ENCODE results near the gene AGK.

AGK gene

GRCh38 chr7:141700296-141700847, 149.2 kb downstream of the AGK start:
- Histone ChIP-seq H4K8ac (ENCODE audit: low read depth, low read length) (no peak overlapping the region), H2BK5ac (ENCODE audit: low read length) (no peak overlapping the region), H4K5ac (ENCODE audit: low read length) (no peak overlapping the region), H3K18ac (ENCODE audit: low read length) (no peak overlapping the region), H3K36me3 (ENCODE audit: control insufficient read depth, insufficient read depth, low read length) (no peaks in the 10 kb centered on the region), H3K4ac (ENCODE audit: low read depth, low read length) (no peak overlapping the region), H3K4me2 (ENCODE audit: low read length) (peak overlapping the region; percentile 72), H2AK5ac (ENCODE audit: low read length) (no peak overlapping the region), H3K4me1 (ENCODE audit: control insufficient read depth, low read depth, low read length) (peaks cover 8% of the 10 kb centered on the region), H2BK15ac (replicated peaks; ENCODE audit: low read depth) (no peak overlapping the region), H3K27ac (ENCODE audit: low read depth, low read length) (no peak overlapping the region), H3K4me3 (ENCODE audit: low read length) (no peak overlapping the region), H2BK120ac (ENCODE audit: low read depth, low read length) (no peak overlapping the region), H3K79me1 (ENCODE audit: low read length) (peaks cover 12% of the 10 kb centered on the region), H3K27me3 (ENCODE audit: insufficient read depth, low read length, poor library complexity) (no peaks in the 10 kb centered on the region), H3K79me2 (ENCODE audit: control insufficient read depth, insufficient read depth, low read length) (peaks cover 15% of the 10 kb centered on the region), H3K56ac (ENCODE audit: low read length) (peak overlapping the region; percentile 56), H3K9ac (ENCODE audit: low read length) (peak overlapping the region; percentile 60), H3K23ac (ENCODE audit: low read length) (no peak overlapping the region)
- DNase-seq, result no peak
- no CpG with 5 or more reads among the region's 5 CpGs for WGBS (ENCODE audit: extremely low coverage, insufficient coverage, low lambda C conversion rate)

GRCh38 chr7:141700848-141701371, 149.7 kb downstream of the AGK start:
- WGBS (ENCODE audit: extremely low coverage, insufficient coverage, low lambda C conversion rate), result no CpG with 5 or more reads among the region's 20 CpGs
- H3K4me1 ChIP-seq (ENCODE audit: control insufficient read depth, low read depth, low read length), result peaks cover 8% of the 10 kb centered on the region
- no peak overlapping the region for H2AK5ac ChIP-seq (ENCODE audit: low read length)
- H3K18ac ChIP-seq (ENCODE audit: low read length), result no peak overlapping the region
- H3K9ac ChIP-seq (ENCODE audit: low read length), result peak overlapping the region; percentile 60
- H2BK15ac ChIP-seq (replicated peaks; ENCODE audit: low read depth), result no peak overlapping the region
- DNase-seq, result peak; percentile 63
- H3K23ac ChIP-seq (ENCODE audit: low read length), result no peak overlapping the region
- no peak overlapping the region for H3K27ac ChIP-seq (ENCODE audit: low read depth, low read length)
- H3K56ac ChIP-seq (ENCODE audit: low read length), result peak overlapping the region; percentile 56
- H4K8ac ChIP-seq (ENCODE audit: low read depth, low read length), result no peak overlapping the region
- no peak overlapping the region for H4K5ac ChIP-seq (ENCODE audit: low read length)
- peak overlapping the region; percentile 49 for H3K4me3 ChIP-seq (ENCODE audit: low read length)
- H3K79me2 ChIP-seq (ENCODE audit: control insufficient read depth, insufficient read depth, low read length), result peaks cover 13% of the 10 kb centered on the region
- no peaks in the 10 kb centered on the region for H3K36me3 ChIP-seq (ENCODE audit: control insufficient read depth, insufficient read depth, low read length)
- H3K4me2 ChIP-seq (ENCODE audit: low read length), result peak overlapping the region; percentile 72
- H2BK5ac ChIP-seq (ENCODE audit: low read length), result no peak overlapping the region
- H3K27me3 ChIP-seq (ENCODE audit: insufficient read depth, low read length, poor library complexity), result no peaks in the 10 kb centered on the region
- H3K79me1 ChIP-seq (ENCODE audit: low read length), result peaks cover 8% of the 10 kb centered on the region
- H2BK120ac ChIP-seq (ENCODE audit: low read depth, low read length), result no peak overlapping the region
- no peak overlapping the region for H3K4ac ChIP-seq (ENCODE audit: low read depth, low read length)

- peak; percentile 76 for DNase-seq
- no peak overlapping the region for H2AK5ac ChIP-seq (ENCODE audit: low read length)
- H4K8ac ChIP-seq (ENCODE audit: low read depth, low read length), result no peak overlapping the region
- peaks cover 7% of the 10 kb centered on the region for H3K79me1 ChIP-seq (ENCODE audit: low read length)
- H3K9ac ChIP-seq (ENCODE audit: low read length), result peak overlapping the region; percentile 69
- peak overlapping the region; percentile 47 for H3K4me3 ChIP-seq (ENCODE audit: low read length)
- peak overlapping the region; percentile 62 for H3K4ac ChIP-seq (ENCODE audit: low read depth, low read length)
- H3K4me1 ChIP-seq (ENCODE audit: control insufficient read depth, low read depth, low read length), result peaks cover 8% of the 10 kb centered on the region
- H3K27ac ChIP-seq (ENCODE audit: low read depth, low read length), result peak overlapping the region; percentile 74
- peak overlapping the region; percentile 86 for H3K56ac ChIP-seq (ENCODE audit: low read length)
- H3K18ac ChIP-seq (ENCODE audit: low read length), result peak overlapping the region; percentile 99
- peak overlapping the region; percentile 97 for H2BK120ac ChIP-seq (ENCODE audit: low read depth, low read length)
- no peak overlapping the region for H2BK15ac ChIP-seq (replicated peaks; ENCODE audit: low read depth)
- no peaks in the 10 kb centered on the region for H3K27me3 ChIP-seq (ENCODE audit: insufficient read depth, low read length, poor library complexity)
- no peak overlapping the region for H3K23ac ChIP-seq (ENCODE audit: low read length)
- no peak overlapping the region for H2BK5ac ChIP-seq (ENCODE audit: low read length)
- no peaks in the 10 kb centered on the region for H3K36me3 ChIP-seq (ENCODE audit: control insufficient read depth, insufficient read depth, low read length)
- H4K5ac ChIP-seq (ENCODE audit: low read length), result no peak overlapping the region
- no CpG with 5 or more reads among the region's 59 CpGs for WGBS (ENCODE audit: extremely low coverage, insufficient coverage, low lambda C conversion rate)
- H3K4me2 ChIP-seq (ENCODE audit: low read length), result peak overlapping the region; percentile 29
- peaks cover 10% of the 10 kb centered on the region for H3K79me2 ChIP-seq (ENCODE audit: control insufficient read depth, insufficient read depth, low read length)
Measured at GRCh38 chr7:141701489-141702046, 150.4 kb downstream of the AGK start.

GRCh38 chr7:141702047-141702567, 150.9 kb downstream of the AGK start, which contains the start of gene DENND11:
Gene DENND11, minus strand, starts transcription at chr7:141702166. Its CDS starts 13 bp downstream, at chr7:141702153.
- peak within 1 kb of the TSS; percentile 74 for H3K27ac ChIP-seq (ENCODE audit: low read depth, low read length)

GRCh38 chr7:141702892-141703291, 151.7 kb downstream of the AGK start:
- Histone ChIP-seq H3K9ac (ENCODE audit: low read length) (no peak overlapping the region), H3K79me1 (ENCODE audit: low read length) (peaks cover 3% of the 10 kb centered on the region), H3K56ac (ENCODE audit: low read length) (no peak overlapping the region), H3K18ac (ENCODE audit: low read length) (no peak overlapping the region), H3K4me1 (ENCODE audit: control insufficient read depth, low read depth, low read length) (peaks cover 4% of the 10 kb centered on the region), H3K27ac (ENCODE audit: low read depth, low read length) (no peak overlapping the region), H3K4me2 (ENCODE audit: low read length) (no peak overlapping the region), H4K8ac (ENCODE audit: low read depth, low read length) (no peak overlapping the region), H3K4ac (ENCODE audit: low read depth, low read length) (no peak overlapping the region), H3K27me3 (ENCODE audit: insufficient read depth, low read length, poor library complexity) (no peaks in the 10 kb centered on the region), H2BK120ac (ENCODE audit: low read depth, low read length) (no peak overlapping the region), H3K4me3 (ENCODE audit: low read length) (no peak overlapping the region), H3K79me2 (ENCODE audit: control insufficient read depth, insufficient read depth, low read length) (peaks cover 3% of the 10 kb centered on the region), H2AK5ac (ENCODE audit: low read length) (no peak overlapping the region), H2BK15ac (replicated peaks; ENCODE audit: low read depth) (no peak overlapping the region), H3K23ac (ENCODE audit: low read length) (no peak overlapping the region), H2BK5ac (ENCODE audit: low read length) (no peak overlapping the region), H3K36me3 (ENCODE audit: control insufficient read depth, insufficient read depth, low read length) (no peaks in the 10 kb centered on the region), H4K5ac (ENCODE audit: low read length) (no peak overlapping the region)
- no peak for DNase-seq
- no CpG with 5 or more reads among the region's 4 CpGs for WGBS (ENCODE audit: extremely low coverage, insufficient coverage, low lambda C conversion rate)

More at GRCh38 chr7:141702047-141702567, 150.9 kb downstream of the AGK start, which contains the start of gene DENND11:
- no peak within 1 kb of the TSS for H2BK5ac ChIP-seq (ENCODE audit: low read length)
- H3K79me2 ChIP-seq (ENCODE audit: control insufficient read depth, insufficient read depth, low read length), result peaks cover 6% of the 10 kb centered on the region
- no peak within 1 kb of the TSS for H2AK5ac ChIP-seq (ENCODE audit: low read length)
- H3K4me1 ChIP-seq (ENCODE audit: control insufficient read depth, low read depth, low read length), result peaks cover 8% of the 10 kb centered on the region
- no CpG with 5 or more reads among the region's 62 CpGs for WGBS (ENCODE audit: extremely low coverage, insufficient coverage, low lambda C conversion rate)
- H3K18ac ChIP-seq (ENCODE audit: low read length), result peak within 1 kb of the TSS; percentile 99
- H3K27me3 ChIP-seq (ENCODE audit: insufficient read depth, low read length, poor library complexity), result no peaks in the 10 kb centered on the region
- no peak within 1 kb of the TSS for H4K8ac ChIP-seq (ENCODE audit: low read depth, low read length)
- peak; percentile 40 for DNase-seq
- peak within 1 kb of the TSS; percentile 97 for H2BK120ac ChIP-seq (ENCODE audit: low read depth, low read length)
- H2BK15ac ChIP-seq (replicated peaks; ENCODE audit: low read depth), result no peak within 1 kb of the TSS
- peak within 1 kb of the TSS; percentile 50 for H3K4me3 ChIP-seq (ENCODE audit: low read length)
- H3K4me2 ChIP-seq (ENCODE audit: low read length), result peak within 1 kb of the TSS; percentile 87
- H3K56ac ChIP-seq (ENCODE audit: low read length), result peak within 1 kb of the TSS; percentile 86
- no peaks in the 10 kb centered on the region for H3K36me3 ChIP-seq (ENCODE audit: control insufficient read depth, insufficient read depth, low read length)
- peak within 1 kb of the TSS; percentile 62 for H3K4ac ChIP-seq (ENCODE audit: low read depth, low read length)
- peak within 1 kb of the TSS; percentile 69 for H3K9ac ChIP-seq (ENCODE audit: low read length)
- no peak within 1 kb of the TSS for H4K5ac ChIP-seq (ENCODE audit: low read length)
- H3K23ac ChIP-seq (ENCODE audit: low read length), result no peak within 1 kb of the TSS
- H3K79me1 ChIP-seq (ENCODE audit: low read length), result peaks cover 3% of the 10 kb centered on the region
